Activated naive CD4-positive, alpha-beta T cell treated with Interleukin-2 at 50 U/mL for 16 hours (primary cell): ENCODE results near the gene MGP.

ENCODE experiments used
- DNase-seq: peaks from one replicate; pipeline ENCODE4 v3.0.0-alpha.2; 2020

The MGP gene

GRCh38 chr12:14854586-14855183, 31.0 kb downstream of the MGP start:
- no peak for DNase-seq

DNA sequence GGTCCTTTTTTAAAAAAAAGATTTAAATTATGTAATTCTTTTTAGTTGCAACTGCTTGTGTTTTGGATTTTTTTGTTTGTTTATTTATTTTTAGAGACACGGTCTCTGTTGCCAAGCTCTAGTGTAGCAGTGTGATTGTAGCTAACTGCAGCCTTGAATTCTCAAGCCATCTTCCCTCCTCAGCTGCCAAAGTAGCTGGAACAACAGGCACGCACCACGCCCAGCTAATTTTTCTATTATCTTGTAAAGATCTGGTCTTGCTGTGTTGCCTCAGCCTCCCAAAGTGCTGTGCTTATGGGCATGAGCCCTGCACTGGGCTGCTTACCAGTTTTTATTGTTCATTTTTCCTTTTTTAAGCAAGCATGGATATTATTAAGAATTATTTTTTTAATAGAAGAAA, 31.7 kb downstream of the MGP start:
- no peak for DNase-seq

DNA sequence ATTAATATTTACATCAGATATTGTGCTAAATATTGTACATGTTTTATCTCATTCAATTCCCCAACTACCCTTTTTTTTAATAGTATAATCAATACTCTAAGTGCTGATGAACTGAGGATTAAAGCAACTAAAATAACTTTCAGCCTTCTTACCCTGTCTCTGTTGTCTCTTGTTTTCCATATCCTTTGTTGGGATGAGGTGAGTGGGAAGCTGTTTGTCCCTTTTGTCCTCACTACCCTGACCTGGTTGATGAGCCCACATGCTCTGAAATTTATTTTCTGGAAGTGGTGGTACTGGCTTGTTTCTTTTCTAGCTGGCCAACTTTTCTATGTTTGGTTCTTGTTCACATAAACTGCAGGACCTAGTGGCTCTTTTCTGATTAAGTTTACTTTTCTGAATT, 32.8 kb downstream of the MGP start:
- DNase-seq = no peak

DNA sequence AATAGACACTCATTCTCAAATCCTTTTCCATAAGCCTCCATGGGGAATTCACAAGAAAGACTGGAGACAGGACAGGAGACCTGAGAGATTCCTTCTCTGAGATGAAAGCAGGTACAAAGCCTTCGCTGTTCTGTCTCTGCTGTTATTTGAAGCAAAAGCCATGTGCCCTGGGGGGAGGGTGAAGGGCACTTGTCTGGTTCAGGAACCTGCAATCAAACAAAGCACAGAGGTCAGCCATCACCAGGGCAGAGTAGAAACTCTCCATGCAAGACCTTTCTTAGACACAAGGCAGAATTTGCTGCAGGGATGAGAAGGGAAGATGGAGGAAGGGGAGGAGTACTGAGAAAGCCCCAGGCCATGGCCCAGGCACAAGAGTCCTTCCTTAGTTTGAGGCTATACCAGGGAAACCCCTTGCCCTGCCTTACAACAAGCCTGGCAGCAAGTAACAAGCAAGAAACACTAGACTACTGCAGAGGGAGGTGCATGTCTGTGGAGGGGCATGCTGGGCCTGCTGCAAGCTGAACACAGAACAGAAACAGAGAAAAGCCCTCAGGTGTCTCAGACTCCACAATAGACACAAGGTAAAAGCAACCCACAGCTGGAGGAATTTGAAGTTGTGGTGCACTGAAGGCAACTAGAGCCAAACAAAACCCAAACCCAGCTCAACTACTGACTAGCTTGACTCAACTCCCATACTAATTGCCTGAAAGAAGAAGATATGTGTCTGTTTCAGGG, 34.6 kb downstream of the MGP start:
- no peak for DNase-seq

GRCh38 chr12:14849661-14850060, 36.0 kb downstream of the MGP start:
- no peak for DNase-seq

- DNase-seq = no peak
Measured at GRCh38 chr12:14846876-14847580, 38.6 kb downstream of the MGP start.

GRCh38 chr12:14846042-14846587, 39.5 kb downstream of the MGP start:
- DNase-seq = no peak

DNA sequence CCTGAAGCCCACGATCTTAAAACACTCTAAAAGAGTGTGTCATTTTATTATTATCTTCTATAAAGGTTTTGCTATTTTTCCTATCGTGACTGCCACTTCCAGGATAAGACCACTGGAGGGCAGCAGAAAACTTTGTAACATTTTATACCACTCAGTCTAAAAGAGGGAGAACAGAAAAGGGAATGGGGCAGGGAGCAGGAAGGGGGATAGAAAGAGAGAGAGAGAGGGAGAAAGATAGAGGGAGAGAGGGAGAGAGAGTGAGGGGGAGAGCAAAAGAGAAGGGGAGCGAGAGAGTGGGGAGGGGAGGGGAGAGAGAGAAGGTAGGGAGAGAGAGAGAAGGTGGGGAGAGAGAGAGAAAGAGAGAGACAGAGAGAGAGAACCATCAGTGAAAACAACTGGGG, 40.3 kb downstream of the MGP start:
- peak; percentile 40 for DNase-seq

- DNase-seq = no peak
Measured at GRCh38 chr12:14844401-14844800, 41.3 kb downstream of the MGP start.

DNA sequence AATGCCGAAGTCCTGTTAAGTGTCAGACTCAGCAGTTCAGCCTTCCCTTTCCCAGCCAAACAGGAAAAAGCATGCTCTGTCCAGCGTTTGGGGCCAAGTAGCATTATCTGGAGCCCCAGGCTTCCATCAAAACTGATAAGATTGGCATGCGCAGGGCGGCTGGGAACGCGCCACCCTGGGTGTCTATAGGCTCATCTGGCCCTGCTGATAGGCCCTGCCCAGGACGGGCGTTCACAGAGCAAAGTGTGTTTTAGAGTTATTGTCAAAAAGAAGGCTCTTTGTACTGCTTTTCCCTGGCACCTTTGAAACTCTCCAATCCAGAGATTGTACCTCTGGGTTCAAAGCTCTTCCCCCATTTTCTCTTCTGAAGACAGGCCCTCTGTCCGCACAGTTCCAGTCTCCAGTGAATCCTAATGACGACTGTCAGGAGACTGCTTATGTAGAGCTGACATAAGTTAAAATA, 42.2 kb downstream of the MGP start, which contains the start of gene ART4:
ART4 (minus strand) TSS at position 102 of the 463 bp plus-strand sequence. CDS start 413 bp downstream, outside the sequence.
- no peak for DNase-seq

DNA sequence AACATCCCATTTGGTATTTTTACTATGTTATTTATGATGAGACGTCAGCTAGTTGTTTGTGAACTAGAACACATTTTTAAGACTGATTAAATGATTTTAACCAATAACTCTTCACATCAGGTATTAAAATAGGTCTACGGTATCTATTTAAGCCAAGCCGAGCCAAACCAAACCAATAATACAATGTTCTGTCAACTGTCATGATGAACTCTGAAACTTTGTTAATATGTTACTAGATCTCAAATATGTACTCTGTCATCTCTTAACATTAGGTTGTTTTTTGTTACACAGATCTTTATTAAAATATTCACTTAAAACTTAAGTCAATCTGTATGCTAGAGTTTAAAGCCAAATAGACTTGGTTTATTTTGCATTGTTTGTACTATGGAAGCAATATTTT, 43.3 kb downstream of the MGP start:
- DNase-seq = no peak

GRCh38 chr12:14841761-14842160, 43.9 kb downstream of the MGP start:
- DNase-seq = no peak

- no peak for DNase-seq
Measured at GRCh38 chr12:14840616-14841015, 45.0 kb downstream of the MGP start.

GRCh38 chr12:14839262-14839661, 46.4 kb downstream of the MGP start:
- DNase-seq = no peak

DNA sequence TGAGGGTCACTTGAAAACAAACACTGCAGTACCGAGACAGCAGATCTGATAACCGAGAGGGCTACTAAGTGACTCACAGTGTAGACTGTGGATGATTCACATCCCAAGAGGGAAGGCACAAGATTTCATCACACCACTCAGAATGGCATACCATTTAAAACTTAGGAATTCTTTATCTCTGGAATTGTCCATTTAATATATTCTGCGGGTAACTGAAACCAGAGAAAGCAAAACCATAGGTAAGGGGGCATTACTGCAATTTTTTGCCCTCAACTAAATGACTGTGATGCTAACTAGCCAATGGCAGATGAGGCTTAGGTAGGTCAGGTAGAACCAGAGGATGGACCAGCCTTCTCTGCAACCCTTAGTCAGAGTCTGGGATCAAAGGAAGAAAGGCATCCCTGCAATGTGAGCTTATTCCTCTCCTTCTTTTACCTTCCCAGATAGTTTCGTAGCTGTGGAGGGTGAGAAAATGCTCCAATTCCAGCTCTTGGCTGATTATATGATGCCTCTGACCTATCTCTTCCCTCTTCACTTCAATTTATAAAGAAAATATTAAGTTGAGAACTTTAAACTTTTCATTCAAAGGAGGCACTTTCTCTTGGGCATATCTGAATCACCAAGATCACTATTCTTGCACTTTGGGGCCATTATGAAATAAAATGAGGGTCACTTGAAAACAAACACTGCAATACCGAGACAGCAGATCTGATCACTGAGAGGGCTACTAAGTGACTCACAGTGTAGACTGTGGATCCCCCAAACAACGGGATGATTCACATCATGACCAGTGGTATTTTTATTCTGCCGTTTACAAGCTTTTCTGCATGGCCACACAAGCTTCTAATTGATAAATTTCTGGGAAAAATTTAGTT, 49.1 kb downstream of the MGP start:
- DNase-seq = no peak

DNA sequence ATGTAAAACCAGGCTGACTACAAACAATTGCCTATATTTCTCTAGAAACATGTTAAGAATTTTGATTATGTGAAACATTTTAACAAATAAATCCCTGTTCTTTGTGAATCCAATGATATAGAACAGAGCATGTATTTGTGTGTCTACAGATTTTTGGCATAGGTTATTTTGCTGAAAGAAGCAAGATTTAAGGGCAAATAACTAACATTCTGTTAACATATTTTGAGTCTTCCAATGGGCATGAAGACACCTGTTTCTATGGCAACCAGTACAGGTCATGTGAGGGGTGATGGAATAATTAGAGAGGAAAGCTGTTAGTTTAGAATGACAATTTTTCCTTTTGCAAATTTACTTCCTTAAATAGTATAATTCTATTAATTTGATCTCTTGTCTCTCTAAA, 51.1 kb downstream of the MGP start:
- DNase-seq = no peak

DNA sequence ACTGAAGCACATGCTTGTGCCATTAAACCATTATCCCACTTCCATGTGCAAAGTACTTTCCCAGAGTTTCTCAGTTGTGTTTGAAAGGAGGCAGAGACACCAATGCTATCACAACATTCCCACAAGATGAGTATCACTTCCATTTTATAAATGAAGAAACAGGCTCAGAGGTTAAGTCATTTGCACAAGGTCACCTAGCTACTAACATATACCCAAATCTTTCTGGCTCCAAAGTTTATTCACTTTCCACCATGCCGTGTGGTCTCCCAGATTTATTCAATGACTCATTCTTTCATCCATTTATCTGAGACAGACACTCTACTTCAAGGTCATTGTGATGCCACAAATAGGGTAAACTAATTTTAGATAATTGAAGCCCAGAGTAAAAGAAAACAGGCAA, 51.7 kb downstream of the MGP start:
- DNase-seq = no peak

GRCh38 chr12:14833336-14833735, 52.3 kb downstream of the MGP start:
- no peak for DNase-seq
